Measurements from ENCODE around the gene GDF10. TPM values are rescaled to one million over a fixed set of nuclear protein-coding genes. Genes with fewer than 3 reads are reported as not detected.

The GDF10 gene
- total and polyA plus RNA-seq, 9 of the 15 experiments (the other 6 are each of a cell fraction or from before 2014, with no cell fraction given), result 0.03 to 0.20 (median 0.11) TPM; not detected in 6

DNA sequence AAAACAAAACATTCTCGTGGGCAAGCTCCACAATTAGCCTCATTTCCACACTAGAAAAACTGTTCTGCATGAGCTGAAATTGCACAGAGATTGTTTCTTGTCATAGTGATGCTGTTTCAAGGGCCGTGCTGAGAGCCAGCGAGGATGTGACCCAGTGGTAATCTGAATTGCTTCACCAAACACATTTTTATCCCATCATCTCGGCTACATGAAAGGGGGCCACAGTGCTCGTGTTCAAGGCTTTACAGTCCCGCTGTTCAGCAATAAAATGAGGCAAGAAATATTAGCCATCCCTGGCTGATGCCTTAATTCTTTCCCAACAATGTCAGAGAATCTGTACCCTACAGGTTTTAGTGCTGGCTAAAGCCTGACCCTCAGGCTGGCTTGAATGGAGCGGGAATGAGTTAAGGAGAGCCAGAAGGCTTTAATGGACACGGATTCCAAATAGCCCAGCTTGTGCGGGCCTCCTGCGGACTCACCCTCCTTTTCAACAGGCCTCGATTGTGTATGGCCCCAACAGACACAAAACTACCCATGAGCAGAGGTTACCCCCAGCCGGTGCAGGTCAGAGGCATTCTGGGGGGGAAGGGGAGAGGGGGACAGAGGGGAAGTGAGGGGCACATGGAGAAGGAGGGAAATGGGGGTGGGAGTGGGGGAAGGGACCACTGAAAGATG is 2.0 kb upstream of the GDF10 start:
- Histone ChIP-seq H3K4me1 (replicated peaks in 1 of 2; ENCODE audit: control insufficient read depth in 2 of 2, insufficient read depth in 2 of 2, low read length in 2 of 2) (peaks cover 0 to 7% of the 10 kb centered on the region in 2 experiments; a peak in 1 of 5 replicates), H3K9me1 (ENCODE audit: control insufficient read depth, insufficient read depth, low read length) (no peaks in the 10 kb centered on the region), H2AFZ (ENCODE audit: low read depth, low read length) (no peak overlapping the region), H3K27ac (ENCODE audit: extremely low read depth, low read depth, low read length) (no peak overlapping the region), H3K4me3 (no peak overlapping the region), H3K79me2 (ENCODE audit: control insufficient read depth, insufficient read depth, low read length) (no peaks in the 10 kb centered on the region), H3K4me2 (ENCODE audit: insufficient read depth, low read length) (no peak overlapping the region), H3K9me3 (replicated peaks; ENCODE audit: control insufficient read depth, insufficient read depth, low read depth, low read length) (no peaks in the 10 kb centered on the region), H4K20me1 (replicated peaks; ENCODE audit: control insufficient read depth, insufficient read depth, low read length) (0 out of 2 replicates have a peak, but pooled peaks cover 7% of the 10 kb centered on the region), H3K9ac (ENCODE audit: insufficient read depth in 1 of 2, low read depth in 2 of 2, low read length in 2 of 2) (no peak overlapping the region), H3K36me3 (ENCODE audit: control insufficient read depth, insufficient read depth, low read length) (no peaks in the 10 kb centered on the region), H3K27me3 (ENCODE audit: control insufficient read depth in 2 of 2, insufficient read depth in 2 of 2, low read length in 2 of 2) (peaks cover 43 to 78% of the 10 kb centered on the region in 2 experiments)
- no TSS peak for BruUV-seq (replicated peaks)
- ChIA-PET CTCF (ENCODE audit: low intra/inter-chr PET ratio) (no interaction called here), POLR2A (interaction anchor here (0.7 to 1.2 kb wide), 5 partner anchors 8 to 781 kb away, joined by 3 read pairs; no protein-coding TSS in a partner anchor)
- in situ Hi-C loops (cut with MboI), result no loop called here
- intact Hi-C loops (cut with micrococcal nuclease), result no loop called here
- ATAC-seq (no peak), FAIRE-seq (no peak), DNase-seq (ENCODE audit: extremely low read depth in 1 of 4, low spot score in 3 of 4) (no peak)
- WGBS (ENCODE audit: insufficient coverage, low coverage, missing lambda C conversion rate), result under 1% methylated on average over 12 of the region's 12 CpGs
- TF ChIP-seq, protein P1, sequence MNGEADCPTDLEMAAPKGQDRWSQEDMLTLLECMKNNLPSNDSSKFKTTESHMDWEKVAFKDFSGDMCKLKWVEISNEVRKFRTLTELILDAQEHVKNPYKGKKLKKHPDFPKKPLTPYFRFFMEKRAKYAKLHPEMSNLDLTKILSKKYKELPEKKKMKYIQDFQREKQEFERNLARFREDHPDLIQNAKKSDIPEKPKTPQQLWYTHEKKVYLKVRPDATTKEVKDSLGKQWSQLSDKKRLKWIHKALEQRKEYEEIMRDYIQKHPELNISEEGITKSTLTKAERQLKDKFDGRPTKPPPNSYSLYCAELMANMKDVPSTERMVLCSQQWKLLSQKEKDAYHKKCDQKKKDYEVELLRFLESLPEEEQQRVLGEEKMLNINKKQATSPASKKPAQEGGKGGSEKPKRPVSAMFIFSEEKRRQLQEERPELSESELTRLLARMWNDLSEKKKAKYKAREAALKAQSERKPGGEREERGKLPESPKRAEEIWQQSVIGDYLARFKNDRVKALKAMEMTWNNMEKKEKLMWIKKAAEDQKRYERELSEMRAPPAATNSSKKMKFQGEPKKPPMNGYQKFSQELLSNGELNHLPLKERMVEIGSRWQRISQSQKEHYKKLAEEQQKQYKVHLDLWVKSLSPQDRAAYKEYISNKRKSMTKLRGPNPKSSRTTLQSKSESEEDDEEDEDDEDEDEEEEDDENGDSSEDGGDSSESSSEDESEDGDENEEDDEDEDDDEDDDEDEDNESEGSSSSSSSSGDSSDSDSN (IDR thresholded peaks at IDR 0.05; ENCODE audit: borderline replicate concordance in 1 of 2, low read depth in 2 of 2, low read length in 2 of 2), result no peak
- TF ChIP-seq NFE2 (IDR thresholded peaks at IDR 0.05; ENCODE audit: low read depth), result no peak
- TF ChIP-seq CREB1 (IDR thresholded peaks at IDR 0.05), result no peak
- TF ChIP-seq CREB1 (CRISPR knock-in tag; IDR thresholded peaks at IDR 0.05), result no peak
- TF ChIP-seq, protein P2, sequence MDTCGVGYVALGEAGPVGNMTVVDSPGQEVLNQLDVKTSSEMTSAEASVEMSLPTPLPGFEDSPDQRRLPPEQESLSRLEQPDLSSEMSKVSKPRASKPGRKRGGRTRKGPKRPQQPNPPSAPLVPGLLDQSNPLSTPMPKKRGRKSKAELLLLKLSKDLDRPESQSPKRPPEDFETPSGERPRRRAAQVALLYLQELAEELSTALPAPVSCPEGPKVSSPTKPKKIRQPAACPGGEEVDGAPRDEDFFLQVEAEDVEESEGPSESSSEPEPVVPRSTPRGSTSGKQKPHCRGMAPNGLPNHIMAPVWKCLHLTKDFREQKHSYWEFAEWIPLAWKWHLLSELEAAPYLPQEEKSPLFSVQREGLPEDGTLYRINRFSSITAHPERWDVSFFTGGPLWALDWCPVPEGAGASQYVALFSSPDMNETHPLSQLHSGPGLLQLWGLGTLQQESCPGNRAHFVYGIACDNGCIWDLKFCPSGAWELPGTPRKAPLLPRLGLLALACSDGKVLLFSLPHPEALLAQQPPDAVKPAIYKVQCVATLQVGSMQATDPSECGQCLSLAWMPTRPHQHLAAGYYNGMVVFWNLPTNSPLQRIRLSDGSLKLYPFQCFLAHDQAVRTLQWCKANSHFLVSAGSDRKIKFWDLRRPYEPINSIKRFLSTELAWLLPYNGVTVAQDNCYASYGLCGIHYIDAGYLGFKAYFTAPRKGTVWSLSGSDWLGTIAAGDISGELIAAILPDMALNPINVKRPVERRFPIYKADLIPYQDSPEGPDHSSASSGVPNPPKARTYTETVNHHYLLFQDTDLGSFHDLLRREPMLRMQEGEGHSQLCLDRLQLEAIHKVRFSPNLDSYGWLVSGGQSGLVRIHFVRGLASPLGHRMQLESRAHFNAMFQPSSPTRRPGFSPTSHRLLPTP (IDR thresholded peaks at IDR 0.05; ENCODE audit: borderline replicate concordance, extremely low read depth, insufficient read length), result no peak
- no peak for TF ChIP-seq BCOR (IDR thresholded peaks at IDR 0.05)
- no peak for TF ChIP-seq ILF3 (IDR thresholded peaks at IDR 0.05; ENCODE audit: borderline replicate concordance)
- no peak for TF ChIP-seq ZNF507 (tag; conservative IDR thresholded peaks at IDR 0.05)
- no peak for TF ChIP-seq KDM5B (IDR thresholded peaks at IDR 0.05; ENCODE audit: insufficient replicate concordance, low read depth, low read length)
- no peak for TF ChIP-seq SETDB1 (IDR thresholded peaks at IDR 0.05; ENCODE audit: low read length)
- no peak for TF ChIP-seq NCOA2 (IDR thresholded peaks at IDR 0.05; ENCODE audit: partially characterized antibody in 2 of 2)
- TF ChIP-seq, protein P3, sequence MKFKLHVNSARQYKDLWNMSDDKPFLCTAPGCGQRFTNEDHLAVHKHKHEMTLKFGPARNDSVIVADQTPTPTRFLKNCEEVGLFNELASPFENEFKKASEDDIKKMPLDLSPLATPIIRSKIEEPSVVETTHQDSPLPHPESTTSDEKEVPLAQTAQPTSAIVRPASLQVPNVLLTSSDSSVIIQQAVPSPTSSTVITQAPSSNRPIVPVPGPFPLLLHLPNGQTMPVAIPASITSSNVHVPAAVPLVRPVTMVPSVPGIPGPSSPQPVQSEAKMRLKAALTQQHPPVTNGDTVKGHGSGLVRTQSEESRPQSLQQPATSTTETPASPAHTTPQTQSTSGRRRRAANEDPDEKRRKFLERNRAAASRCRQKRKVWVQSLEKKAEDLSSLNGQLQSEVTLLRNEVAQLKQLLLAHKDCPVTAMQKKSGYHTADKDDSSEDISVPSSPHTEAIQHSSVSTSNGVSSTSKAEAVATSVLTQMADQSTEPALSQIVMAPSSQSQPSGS (CRISPR knock-in tag; IDR thresholded peaks at IDR 0.05), result no peak
- TF ChIP-seq ZNF699 (CRISPR knock-in tag; IDR thresholded peaks at IDR 0.05; ENCODE audit: insufficient replicate concordance), result no peak
- no peak for TF ChIP-seq ZNF780A (CRISPR knock-in tag; IDR thresholded peaks at IDR 0.05)
- no peak for TF ChIP-seq HNRNPUL1 (IDR thresholded peaks at IDR 0.05; ENCODE audit: low read length)
- no peak for TF ChIP-seq WHSC1 (IDR thresholded peaks at IDR 0.05; ENCODE audit: low read length)
- TF ChIP-seq KAT8 (IDR thresholded peaks at IDR 0.05; ENCODE audit: low read depth), result no peak

All from K562 (cell line).